ENCODE measurements around the gene TMEM178B. TPM values are rescaled to one million over a fixed set of nuclear protein-coding genes. Genes with fewer than 3 reads are reported as not detected.

TMEM178B gene
- total and polyA plus RNA-seq, 2 donors (not counting 1 experiment from before 2014, with no cell fraction given) = 0.28 to 0.96 TPM

GRCh38 chr7:141483044-141483443 lies 409.2 kb downstream of the TMEM178B start:
- ChIA-PET POLR2A (no interaction called here), CTCF (no interaction called here)
- H3K27ac Mint-ChIP-seq = no peak overlapping the region
- intact Hi-C loops (cut with micrococcal nuclease) = no loop called here
- DNase-seq (no peak), ATAC-seq (ENCODE audit: low read depth) (no peak)
- WGBS (ENCODE audit: insufficient coverage) = 100% methylated on average over 1 of the region's 2 CpGs
- peaks cover 0 to 5% (median 0%) of the 10 kb centered on the region in 4 experiments for H3K27me3 ChIP-seq (replicated peaks in 1 of 4; ENCODE audit: control extremely low read depth in 1 of 4, control insufficient read depth in 3 of 4, insufficient read depth in 4 of 4, low read length in 3 of 4)
- H3K4me1 ChIP-seq (ENCODE audit: control insufficient read depth in 2 of 2, insufficient read depth in 2 of 2, low read length in 2 of 2) = no peaks in the 10 kb centered on the region
- H4K20me1 ChIP-seq (ENCODE audit: control insufficient read depth, insufficient read depth, low read length, poor library complexity, severe bottlenecking) = no peaks in the 10 kb centered on the region
- no peaks in the 10 kb centered on the region for H3K79me2 ChIP-seq (ENCODE audit: control insufficient read depth, insufficient read depth, low read length)
- H3K36me3 ChIP-seq (replicated peaks in 1 of 2; ENCODE audit: control extremely low read depth in 1 of 2, control insufficient read depth in 1 of 2, extremely low read depth in 1 of 2, insufficient read depth in 2 of 2, low read length in 1 of 2) = no peaks in the 10 kb centered on the region
- H3K27me3 Mint-ChIP-seq = peaks cover 15% of the 10 kb centered on the region
- H3K9me3 Mint-ChIP-seq (ENCODE audit: insufficient read depth) = no peaks in the 10 kb centered on the region
- H3K27ac ChIP-seq (ENCODE audit: low read length in 2 of 2) = no peak overlapping the region
- H3K9ac ChIP-seq (ENCODE audit: low read length) = no peak overlapping the region
- H2AFZ ChIP-seq (ENCODE audit: insufficient read depth, low read depth, low read length, poor library complexity, severe bottlenecking) = no peak overlapping the region
- H3K4me2 ChIP-seq (replicated peaks; ENCODE audit: low read depth, low read length, poor library complexity, severe bottlenecking) = no peak overlapping the region
- no peak for TF ChIP-seq EZH2 (IDR thresholded peaks at IDR 0.05; ENCODE audit: borderline replicate concordance, insufficient read depth, low read depth, low read length, poor library complexity, severe bottlenecking)
- no peak overlapping the region for H3K4me3 ChIP-seq (ENCODE audit: control extremely low read depth in 1 of 5, extremely low read depth in 1 of 5, insufficient read depth in 1 of 5, low read depth in 2 of 5, low read length in 4 of 5)
- no peaks in the 10 kb centered on the region for H3K4me1 Mint-ChIP-seq
- no peak overlapping the region for H3K4me3 Mint-ChIP-seq
- H3K9me3 ChIP-seq (ENCODE audit: control extremely low read depth in 1 of 3, control insufficient read depth in 2 of 3, insufficient read depth in 1 of 3, low read length in 2 of 3) = no peaks in the 10 kb centered on the region

- no peaks in the 10 kb centered on the region for H3K4me1 Mint-ChIP-seq
- 100% methylated on average over 1 of the region's 1 CpG for WGBS (ENCODE audit: insufficient coverage)
- H3K4me1 ChIP-seq (ENCODE audit: control insufficient read depth in 2 of 2, insufficient read depth in 2 of 2, low read length in 2 of 2) = no peaks in the 10 kb centered on the region
- ATAC-seq (ENCODE audit: low read depth) (no peak), DNase-seq (no peak)
- H2AFZ ChIP-seq (ENCODE audit: insufficient read depth, low read depth, low read length, poor library complexity, severe bottlenecking) = no peak overlapping the region
- no peak overlapping the region for H3K9ac ChIP-seq (ENCODE audit: low read length)
- no peaks in the 10 kb centered on the region for H4K20me1 ChIP-seq (ENCODE audit: control insufficient read depth, insufficient read depth, low read length, poor library complexity, severe bottlenecking)
- H3K36me3 ChIP-seq (replicated peaks in 1 of 2; ENCODE audit: control extremely low read depth in 1 of 2, control insufficient read depth in 1 of 2, extremely low read depth in 1 of 2, insufficient read depth in 2 of 2, low read length in 1 of 2) = no peaks in the 10 kb centered on the region
- H3K9me3 Mint-ChIP-seq (ENCODE audit: insufficient read depth) = no peaks in the 10 kb centered on the region
- H3K27ac ChIP-seq (ENCODE audit: low read length in 2 of 2) = no peak overlapping the region
- H3K4me3 Mint-ChIP-seq = no peak overlapping the region
- peaks cover 0 to 5% (median 0%) of the 10 kb centered on the region in 4 experiments for H3K27me3 ChIP-seq (replicated peaks in 1 of 4; ENCODE audit: control extremely low read depth in 1 of 4, control insufficient read depth in 3 of 4, insufficient read depth in 4 of 4, low read length in 3 of 4)
- H3K27me3 Mint-ChIP-seq = peaks cover 10% of the 10 kb centered on the region
- H3K9me3 ChIP-seq (ENCODE audit: control extremely low read depth in 1 of 3, control insufficient read depth in 2 of 3, insufficient read depth in 1 of 3, low read length in 2 of 3) = no peaks in the 10 kb centered on the region
- CTCF ChIA-PET = no interaction called here
- H3K27ac Mint-ChIP-seq = no peak overlapping the region
- no peak overlapping the region for H3K4me3 ChIP-seq (ENCODE audit: control extremely low read depth in 1 of 5, extremely low read depth in 1 of 5, insufficient read depth in 1 of 5, low read depth in 2 of 5, low read length in 4 of 5)
- H3K4me2 ChIP-seq (replicated peaks; ENCODE audit: low read depth, low read length, poor library complexity, severe bottlenecking) = no peak overlapping the region
- no peak for TF ChIP-seq EZH2 (IDR thresholded peaks at IDR 0.05; ENCODE audit: borderline replicate concordance, insufficient read depth, low read depth, low read length, poor library complexity, severe bottlenecking)
- no peak for TF ChIP-seq CTCF (IDR thresholded peaks at IDR 0.05)
- intact Hi-C loops (cut with micrococcal nuclease) = no loop called here
- POLR2A ChIA-PET = no interaction called here
- H3K79me2 ChIP-seq (ENCODE audit: control insufficient read depth, insufficient read depth, low read length) = no peaks in the 10 kb centered on the region
Measured at GRCh38 chr7:141484907-141485306, 411.0 kb downstream of the TMEM178B start.

Data from B cell (primary cell).